ENCODE data around the gene PPP1R12B. TPM values are rescaled to one million over a fixed set of nuclear protein-coding genes. Genes with fewer than 3 reads are reported as not detected.
"Not testable (repeated sequence)": the region's sequence is repeated elsewhere in the genome, so short reads cannot be mapped to it uniquely, and the experiment has no call there.

The PPP1R12B gene
- total and polyA plus RNA-seq, 12 donors: 16.5 to 969 (median 604) TPM

DNA sequence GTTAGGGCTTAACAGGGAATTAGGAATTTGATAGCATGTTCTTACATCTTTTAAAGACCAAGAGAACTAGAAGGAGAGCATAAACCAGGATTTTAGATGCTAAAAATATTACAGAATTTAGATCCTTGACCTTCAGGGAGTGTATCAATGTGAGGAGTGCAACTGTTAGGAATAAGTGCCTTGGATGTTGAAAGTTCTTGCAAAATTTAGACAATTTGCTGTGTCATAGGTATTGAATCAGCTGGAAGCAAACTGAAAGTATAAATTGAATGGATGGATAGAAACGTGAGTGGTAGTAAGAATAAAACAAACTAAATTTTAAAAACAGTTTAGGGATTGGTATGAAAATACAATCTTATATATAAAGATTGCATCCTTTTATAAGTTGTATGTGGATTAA is 27.7 kb downstream of the PPP1R12B start:
- WGBS, 2 donors: 35 to 38% methylated on average over 1 of the region's 1 CpG
- Histone ChIP-seq H3K4me3 (no peak overlapping the region), H3K9me3 (no peaks in the 10 kb centered on the region), H3K27ac (no peak overlapping the region), H3K4me1 (peaks cover 0 to 33% (median 11%) of the 10 kb centered on the region in 9 donors), H3K27me3 (no peaks in the 10 kb centered on the region), H3K36me3 (no peaks in the 10 kb centered on the region)
- DNase-seq (no peak), ATAC-seq (no peak)
- intact Hi-C loops (cut with DNase I): no loop called here
- TF ChIP-seq, protein P1, sequence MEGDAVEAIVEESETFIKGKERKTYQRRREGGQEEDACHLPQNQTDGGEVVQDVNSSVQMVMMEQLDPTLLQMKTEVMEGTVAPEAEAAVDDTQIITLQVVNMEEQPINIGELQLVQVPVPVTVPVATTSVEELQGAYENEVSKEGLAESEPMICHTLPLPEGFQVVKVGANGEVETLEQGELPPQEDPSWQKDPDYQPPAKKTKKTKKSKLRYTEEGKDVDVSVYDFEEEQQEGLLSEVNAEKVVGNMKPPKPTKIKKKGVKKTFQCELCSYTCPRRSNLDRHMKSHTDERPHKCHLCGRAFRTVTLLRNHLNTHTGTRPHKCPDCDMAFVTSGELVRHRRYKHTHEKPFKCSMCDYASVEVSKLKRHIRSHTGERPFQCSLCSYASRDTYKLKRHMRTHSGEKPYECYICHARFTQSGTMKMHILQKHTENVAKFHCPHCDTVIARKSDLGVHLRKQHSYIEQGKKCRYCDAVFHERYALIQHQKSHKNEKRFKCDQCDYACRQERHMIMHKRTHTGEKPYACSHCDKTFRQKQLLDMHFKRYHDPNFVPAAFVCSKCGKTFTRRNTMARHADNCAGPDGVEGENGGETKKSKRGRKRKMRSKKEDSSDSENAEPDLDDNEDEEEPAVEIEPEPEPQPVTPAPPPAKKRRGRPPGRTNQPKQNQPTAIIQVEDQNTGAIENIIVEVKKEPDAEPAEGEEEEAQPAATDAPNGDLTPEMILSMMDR (IDR thresholded peaks at IDR 0.05): no peak

GRCh38 chr1:202379884-202380529 is 31.5 kb downstream of the PPP1R12B start:
- peaks cover 0 to 33% (median 11%) of the 10 kb centered on the region in 9 donors for H3K4me1 ChIP-seq
- H3K27me3 ChIP-seq; H3K27ac ChIP-seq; DNase-seq; intact Hi-C loops (cut with DNase I); H3K4me3 ChIP-seq; ATAC-seq; H3K9me3 ChIP-seq; H3K36me3 ChIP-seq: not testable (repeated sequence)
- TF ChIP-seq, protein P1 (IDR thresholded peaks at IDR 0.05): peak in 1 of 9 donors; percentile 14
- WGBS, 2 donors: 52 to 55% methylated on average over 4 of the region's 4 CpGs

DNA sequence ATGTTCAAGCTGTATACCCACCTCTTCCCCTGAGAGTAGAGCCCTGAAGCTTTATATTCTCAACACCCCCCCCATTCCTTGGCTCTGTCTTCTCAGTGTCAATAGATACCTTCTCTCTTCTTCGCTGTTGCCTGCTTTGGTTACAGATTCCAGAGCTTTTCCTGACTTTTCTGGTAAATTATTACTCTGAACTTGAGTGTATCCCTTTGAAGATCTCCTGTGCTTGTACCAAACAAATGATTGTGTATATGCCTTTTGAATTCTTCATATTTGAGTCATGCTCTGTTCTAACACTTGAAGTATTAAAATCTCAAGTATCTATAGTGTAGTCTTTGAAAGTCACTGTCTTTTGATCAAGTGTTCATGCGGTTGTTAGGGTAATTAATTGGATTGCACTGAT is 32.0 kb downstream of the PPP1R12B start:
- DNase-seq; H3K27ac ChIP-seq; H3K4me3 ChIP-seq; H3K36me3 ChIP-seq; H3K9me3 ChIP-seq; ATAC-seq; intact Hi-C loops (cut with DNase I); H3K27me3 ChIP-seq: not testable (repeated sequence)
- H3K4me1 ChIP-seq: peaks cover 0 to 28% (median 11%) of the 10 kb centered on the region in 9 donors
- 81 to 85% methylated on average over 2 of the region's 2 CpGs for WGBS, 2 donors

DNA sequence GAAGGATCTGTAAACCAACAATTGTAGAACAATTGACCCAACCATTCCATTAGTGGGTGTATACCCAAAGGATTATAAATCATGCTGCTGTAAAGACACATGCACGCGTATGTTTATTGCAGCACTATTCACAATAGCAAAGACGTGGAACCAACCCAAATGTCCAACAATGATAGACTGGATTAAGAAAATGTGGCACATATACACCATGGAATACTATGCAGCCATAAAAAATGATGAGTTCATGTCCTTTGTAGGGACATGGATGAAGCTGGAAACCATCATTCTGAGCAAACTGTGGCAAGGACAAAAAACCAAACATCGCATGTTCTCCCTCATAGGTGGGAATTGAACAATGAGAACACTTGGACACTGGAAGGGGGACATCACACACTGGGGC is 33.4 kb downstream of the PPP1R12B start:
- H3K9me3 ChIP-seq; H3K27me3 ChIP-seq; H3K27ac ChIP-seq; intact Hi-C loops (cut with DNase I); DNase-seq; H3K4me3 ChIP-seq; ATAC-seq; H3K36me3 ChIP-seq: not testable (repeated sequence)
- H3K4me1 ChIP-seq: peaks cover 0 to 18% (median 6%) of the 10 kb centered on the region in 9 donors
- WGBS, 2 donors: 95 to 97% methylated on average over 4 of the region's 4 CpGs

DNA sequence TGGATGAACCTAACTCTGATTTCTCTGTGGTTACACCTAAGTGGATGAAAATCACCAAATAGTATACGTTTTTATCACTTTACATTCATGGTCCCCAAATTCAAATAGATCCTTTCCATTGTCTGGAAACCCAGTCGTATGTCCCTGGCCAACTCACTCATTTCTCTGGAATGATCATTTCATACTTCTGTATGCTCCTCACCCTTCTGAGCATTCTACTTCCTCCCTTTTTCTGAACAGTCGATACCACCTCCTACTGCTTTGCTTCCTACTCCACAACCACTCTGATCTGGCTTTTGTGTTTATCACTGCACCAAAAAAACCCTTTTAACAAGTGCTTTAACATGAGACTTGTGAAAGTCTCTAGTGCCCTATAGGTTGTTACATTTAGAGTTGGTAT is 47.3 kb downstream of the PPP1R12B start:
- H3K27me3 ChIP-seq; DNase-seq; H3K27ac ChIP-seq; H3K36me3 ChIP-seq; H3K4me3 ChIP-seq; intact Hi-C loops (cut with DNase I); ATAC-seq; H3K9me3 ChIP-seq: not testable (repeated sequence)
- WGBS, 2 donors: 43 to 56% methylated on average over 3 of the region's 3 CpGs
- H3K4me1 ChIP-seq: peaks cover 0 to 39% (median 18%) of the 10 kb centered on the region in 9 donors

GRCh38 chr1:202397256-202397655 is 48.8 kb downstream of the PPP1R12B start:
- peak overlapping the region in 3 of 10 donors; percentile 5 to 36 (median 23) for H3K27ac ChIP-seq
- ATAC-seq: no peak
- TF ChIP-seq, protein P1 (IDR thresholded peaks at IDR 0.05): no peak
- H3K36me3 ChIP-seq: no peaks in the 10 kb centered on the region
- intact Hi-C loops (cut with DNase I): no loop called here
- no peaks in the 10 kb centered on the region for H3K9me3 ChIP-seq
- peaks cover 0 to 47% (median 24%) of the 10 kb centered on the region in 9 donors for H3K4me1 ChIP-seq
- no peak overlapping the region for H3K4me3 ChIP-seq
- H3K27me3 ChIP-seq: no peaks in the 10 kb centered on the region
- no peak for DNase-seq

DNA sequence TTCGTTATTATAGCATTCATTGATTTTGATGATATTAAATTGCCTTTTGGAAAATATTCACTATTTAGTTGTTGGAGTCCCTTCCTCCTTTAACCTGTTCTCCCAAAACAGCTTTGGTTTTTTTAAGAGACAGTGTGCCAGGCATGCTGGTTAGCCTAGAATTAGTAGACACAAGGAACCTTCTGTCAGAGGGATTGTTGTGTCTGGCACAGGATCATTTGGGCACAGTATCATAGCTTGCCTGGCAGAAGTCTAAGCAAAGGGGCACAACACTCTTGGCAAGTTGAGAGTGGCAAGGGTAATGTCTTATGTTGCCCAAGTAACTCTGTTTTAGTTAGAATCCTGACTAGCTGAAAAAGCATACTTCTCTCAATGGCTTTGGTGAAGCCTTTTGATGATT is 49.9 kb downstream of the PPP1R12B start:
- Histone ChIP-seq H3K4me1 (peaks cover 0 to 59% (median 32%) of the 10 kb centered on the region in 9 donors), H3K27ac (peak overlapping the region in 2 of 10 donors; percentile 14 to 30)
- ATAC-seq: peak in 7 of 8 donors; percentile 24 to 79 (median 58)
- H3K27me3 ChIP-seq; H3K4me3 ChIP-seq; DNase-seq; intact Hi-C loops (cut with DNase I); H3K36me3 ChIP-seq; H3K9me3 ChIP-seq: not testable (repeated sequence)
- WGBS, 2 donors: 75 to 80% methylated on average over 1 of the region's 1 CpG
